Stimulated activated CD8-positive, alpha-beta memory T cell treated with anti-CD3 and anti-CD28 coated beads, Interleukin-15, amount 100 ng/mL, for 4 hours (primary cell): ENCODE data around the gene PLPPR3.
"Not testable (repeated sequence)": the region's sequence is repeated elsewhere in the genome, so short reads cannot be mapped to it uniquely, and the experiment has no call there.

Source experiments
- DNase-seq, 2 donors: peaks; one replicate each; pipeline ENCODE4 v3.0.0-alpha.2; 2020; ENCODE audit warnings: low read depth in 2 of 2

PLPPR3 gene

GRCh38 chr19:827710-828321, 6.1 kb upstream of the PLPPR3 start, which contains the start of gene AZU1:
AZU1 (plus strand) TSS chr19:827837; CDS start chr19:827847, 10 bp downstream.
- DNase-seq = no peak

GRCh38 chr19:827314-827709, 5.6 kb upstream of the PLPPR3 start:
- no peak for DNase-seq

- DNase-seq = no peak
These were observed 4.3 kb upstream of the PLPPR3 start for GRCh38 chr19:825897-826644.

GRCh38 chr19:824885-825284, 3.1 kb upstream of the PLPPR3 start:
- DNase-seq = no peak

- no peak for DNase-seq
These were observed 1.9 kb upstream of the PLPPR3 start for GRCh38 chr19:823565-824121.

- no peak for DNase-seq
These were observed 427 bp downstream of the PLPPR3 start for GRCh38 chr19:821231-821824.

- DNase-seq = not testable (repeated sequence)
These were observed 1.5 kb downstream of the PLPPR3 start for GRCh38 chr19:820212-820611.

- no peak for DNase-seq
These were observed 5.3 kb downstream of the PLPPR3 start for GRCh38 chr19:816500-816857.

GRCh38 chr19:815775-816499, 5.8 kb downstream of the PLPPR3 start:
- DNase-seq = no peak

- no peak for DNase-seq
These were observed 6.5 kb downstream of the PLPPR3 start for GRCh38 chr19:815079-815774.

- DNase-seq = no peak
These were observed 7.3 kb downstream of the PLPPR3 start for GRCh38 chr19:814152-815078.

- no peak for DNase-seq
These were observed 8.3 kb downstream of the PLPPR3 start for GRCh38 chr19:813219-814151.

- DNase-seq = no peak
These were observed 9.0 kb downstream of the PLPPR3 start for GRCh38 chr19:812747-813218.

GRCh38 chr19:812049-812746, 9.6 kb downstream of the PLPPR3 start:
- no peak for DNase-seq

GRCh38 chr19:811506-812048, 10.2 kb downstream of the PLPPR3 start:
- DNase-seq = no peak

GRCh38 chr19:810883-811489, 10.8 kb downstream of the PLPPR3 start:
- DNase-seq = no peak

- DNase-seq = no peak
These were observed 11.5 kb downstream of the PLPPR3 start for GRCh38 chr19:810077-810855.
